ENCODE results near the gene NEK7. TPM values are rescaled to one million over a fixed set of nuclear protein-coding genes. Genes with fewer than 3 reads are reported as not detected.

The NEK7 gene
- total and polyA plus RNA-seq, 9 of the 15 experiments (the other 6 are each of a cell fraction or from before 2014, with no cell fraction given) = 8.5 to 37.3 (median 27.7) TPM

DNA sequence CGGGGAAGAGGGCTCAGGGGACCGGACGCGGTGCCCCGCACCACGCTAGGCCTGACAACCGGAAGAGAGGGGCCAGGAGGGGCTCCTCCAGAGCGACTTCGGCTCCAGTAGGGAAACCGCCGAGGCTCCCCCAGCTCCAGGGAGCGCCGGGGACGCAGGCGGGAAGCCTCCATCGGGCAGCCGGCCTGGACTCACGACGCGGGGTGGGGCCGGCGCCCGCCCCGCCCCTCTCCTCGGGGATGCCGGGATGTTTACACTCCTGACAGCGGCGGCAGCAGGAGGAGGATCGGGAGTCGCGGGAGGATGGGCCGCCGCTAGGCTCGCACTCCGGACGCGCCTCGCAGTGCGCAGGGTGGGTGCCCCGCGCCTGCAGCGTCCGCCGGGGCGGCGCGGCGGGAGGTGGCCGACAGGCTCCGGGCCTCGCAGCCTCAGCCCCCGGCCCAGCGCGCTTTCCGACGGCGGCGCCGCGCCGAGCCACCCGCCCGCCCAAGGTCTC lies at the start of gene NEK7 (continued):
- no peak for TF ChIP-seq CTCFL (IDR thresholded peaks at IDR 0.05; ENCODE audit: borderline replicate concordance, insufficient read depth, low read depth, low read length, poor library complexity, severe bottlenecking)
- no peak for TF ChIP-seq BACH1 (tag; IDR thresholded peaks at IDR 0.05)
- TF ChIP-seq, protein P1, sequence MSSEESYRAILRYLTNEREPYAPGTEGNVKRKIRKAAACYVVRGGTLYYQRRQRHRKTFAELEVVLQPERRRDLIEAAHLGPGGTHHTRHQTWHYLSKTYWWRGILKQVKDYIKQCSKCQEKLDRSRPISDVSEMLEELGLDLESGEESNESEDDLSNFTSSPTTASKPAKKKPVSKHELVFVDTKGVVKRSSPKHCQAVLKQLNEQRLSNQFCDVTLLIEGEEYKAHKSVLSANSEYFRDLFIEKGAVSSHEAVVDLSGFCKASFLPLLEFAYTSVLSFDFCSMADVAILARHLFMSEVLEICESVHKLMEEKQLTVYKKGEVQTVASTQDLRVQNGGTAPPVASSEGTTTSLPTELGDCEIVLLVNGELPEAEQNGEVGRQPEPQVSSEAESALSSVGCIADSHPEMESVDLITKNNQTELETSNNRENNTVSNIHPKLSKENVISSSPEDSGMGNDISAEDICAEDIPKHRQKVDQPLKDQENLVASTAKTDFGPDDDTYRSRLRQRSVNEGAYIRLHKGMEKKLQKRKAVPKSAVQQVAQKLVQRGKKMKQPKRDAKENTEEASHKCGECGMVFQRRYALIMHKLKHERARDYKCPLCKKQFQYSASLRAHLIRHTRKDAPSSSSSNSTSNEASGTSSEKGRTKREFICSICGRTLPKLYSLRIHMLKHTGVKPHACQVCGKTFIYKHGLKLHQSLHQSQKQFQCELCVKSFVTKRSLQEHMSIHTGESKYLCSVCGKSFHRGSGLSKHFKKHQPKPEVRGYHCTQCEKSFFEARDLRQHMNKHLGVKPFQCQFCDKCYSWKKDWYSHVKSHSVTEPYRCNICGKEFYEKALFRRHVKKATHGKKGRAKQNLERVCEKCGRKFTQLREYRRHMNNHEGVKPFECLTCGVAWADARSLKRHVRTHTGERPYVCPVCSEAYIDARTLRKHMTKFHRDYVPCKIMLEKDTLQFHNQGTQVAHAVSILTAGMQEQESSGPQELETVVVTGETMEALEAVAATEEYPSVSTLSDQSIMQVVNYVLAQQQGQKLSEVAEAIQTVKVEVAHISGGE (CRISPR knock-in tag; IDR thresholded peaks at IDR 0.05) = peak in 2 of 3 experiments; percentile 29 to 71; a peak in 2 of 6 replicates
- TF ChIP-seq CBFB (CRISPR knock-in tag; IDR thresholded peaks at IDR 0.05) = no peak
- TF ChIP-seq EP300 (IDR thresholded peaks at IDR 0.05; ENCODE audit: low read length) = no peak
- peak; percentile 91 to 92 for TF ChIP-seq NONO (IDR thresholded peaks at IDR 0.05; ENCODE audit: low read depth in 2 of 2, low read length in 1 of 2)
- no peak for TF ChIP-seq SETDB1 (IDR thresholded peaks at IDR 0.05; ENCODE audit: low read length)
- no peak for TF ChIP-seq ZKSCAN1 (IDR thresholded peaks at IDR 0.05; ENCODE audit: low read depth, low read length)
- peak; percentile 79 for TF ChIP-seq VEZF1 (CRISPR knock-in tag; IDR thresholded peaks at IDR 0.05)
- TF ChIP-seq ZNF121 (CRISPR knock-in tag; conservative IDR thresholded peaks at IDR 0.05) = no peak
- no peak for TF ChIP-seq HNRNPH1 (optimal IDR thresholded peaks at IDR 0.05; ENCODE audit: low read depth, low read length)
- TF ChIP-seq PRMT5 (CRISPR knock-in tag; IDR thresholded peaks at IDR 0.05) = no peak
- TF ChIP-seq KLF1 (tag; IDR thresholded peaks at IDR 0.05) = no peak; the same call in 1 of the 2 replicates
- no peak for TF ChIP-seq TRIM28 (IDR thresholded peaks at IDR 0.05)
- no peak for TF ChIP-seq RAD51 (IDR thresholded peaks at IDR 0.05; ENCODE audit: borderline replicate concordance, low read depth)
- TF ChIP-seq FOXM1 (IDR thresholded peaks at IDR 0.05; ENCODE audit: low read depth) = no peak
- no peak for TF ChIP-seq FOXM1 (CRISPR knock-in tag; IDR thresholded peaks at IDR 0.05; ENCODE audit: low read depth)
- no peak for TF ChIP-seq BRF1 (IDR thresholded peaks at IDR 0.05; ENCODE audit: borderline replicate concordance, extremely low read depth, insufficient read length)
- TF ChIP-seq, protein P2, sequence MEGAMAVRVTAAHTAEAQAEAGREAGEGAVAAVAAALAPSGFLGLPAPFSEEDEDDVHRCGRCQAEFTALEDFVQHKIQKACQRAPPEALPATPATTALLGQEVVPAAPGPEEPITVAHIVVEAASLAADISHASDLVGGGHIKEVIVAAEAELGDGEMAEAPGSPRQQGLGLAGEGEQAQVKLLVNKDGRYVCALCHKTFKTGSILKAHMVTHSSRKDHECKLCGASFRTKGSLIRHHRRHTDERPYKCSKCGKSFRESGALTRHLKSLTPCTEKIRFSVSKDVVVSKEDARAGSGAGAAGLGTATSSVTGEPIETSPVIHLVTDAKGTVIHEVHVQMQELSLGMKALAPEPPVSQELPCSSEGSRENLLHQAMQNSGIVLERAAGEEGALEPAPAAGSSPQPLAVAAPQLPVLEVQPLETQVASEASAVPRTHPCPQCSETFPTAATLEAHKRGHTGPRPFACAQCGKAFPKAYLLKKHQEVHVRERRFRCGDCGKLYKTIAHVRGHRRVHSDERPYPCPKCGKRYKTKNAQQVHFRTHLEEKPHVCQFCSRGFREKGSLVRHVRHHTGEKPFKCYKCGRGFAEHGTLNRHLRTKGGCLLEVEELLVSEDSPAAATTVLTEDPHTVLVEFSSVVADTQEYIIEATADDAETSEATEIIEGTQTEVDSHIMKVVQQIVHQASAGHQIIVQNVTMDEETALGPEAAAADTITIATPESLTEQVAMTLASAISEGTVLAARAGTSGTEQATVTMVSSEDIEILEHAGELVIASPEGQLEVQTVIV (CRISPR knock-in tag; IDR thresholded peaks at IDR 0.05; ENCODE audit: borderline replicate concordance) = no peak
